Upper lobe of left lung (tissue), 4 donors: ENCODE data around the gene LIPH.

Experiments used
- POLR2A ChIP-seq, 4 donors: fragments of 450-650 bp; IDR thresholded peaks; one replicate each; pipeline ENCODE4 v1.5.1; 2016 to 2017; ENCODE audit warnings: antibody characterized with exemption in 4 of 4, mild to moderate bottlenecking in 2 of 4
- TF ChIP-seq, protein P1 (sequence below), 6 experiments: fragments of 450-650 bp in 4 of 6; fragments of 200-600 bp in 2 of 6; sonication (generic) in 2 of 6; IDR thresholded peaks; one replicate each; pipeline ENCODE4 v1.5.1; 2016 to 2019; ENCODE audit warnings: antibody characterized with exemption in 6 of 6

- TF ChIP-seq, protein P1, sequence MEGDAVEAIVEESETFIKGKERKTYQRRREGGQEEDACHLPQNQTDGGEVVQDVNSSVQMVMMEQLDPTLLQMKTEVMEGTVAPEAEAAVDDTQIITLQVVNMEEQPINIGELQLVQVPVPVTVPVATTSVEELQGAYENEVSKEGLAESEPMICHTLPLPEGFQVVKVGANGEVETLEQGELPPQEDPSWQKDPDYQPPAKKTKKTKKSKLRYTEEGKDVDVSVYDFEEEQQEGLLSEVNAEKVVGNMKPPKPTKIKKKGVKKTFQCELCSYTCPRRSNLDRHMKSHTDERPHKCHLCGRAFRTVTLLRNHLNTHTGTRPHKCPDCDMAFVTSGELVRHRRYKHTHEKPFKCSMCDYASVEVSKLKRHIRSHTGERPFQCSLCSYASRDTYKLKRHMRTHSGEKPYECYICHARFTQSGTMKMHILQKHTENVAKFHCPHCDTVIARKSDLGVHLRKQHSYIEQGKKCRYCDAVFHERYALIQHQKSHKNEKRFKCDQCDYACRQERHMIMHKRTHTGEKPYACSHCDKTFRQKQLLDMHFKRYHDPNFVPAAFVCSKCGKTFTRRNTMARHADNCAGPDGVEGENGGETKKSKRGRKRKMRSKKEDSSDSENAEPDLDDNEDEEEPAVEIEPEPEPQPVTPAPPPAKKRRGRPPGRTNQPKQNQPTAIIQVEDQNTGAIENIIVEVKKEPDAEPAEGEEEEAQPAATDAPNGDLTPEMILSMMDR (IDR thresholded peaks at IDR 0.05): no peak
- TF ChIP-seq POLR2A (IDR thresholded peaks at IDR 0.05): no peak
These were observed 43.9 kb downstream of the LIPH start for GRCh38 chr3:185508335-185508991.
